ENCODE measurements around the gene G6PC3. TPM values are rescaled to one million over a fixed set of nuclear protein-coding genes. Genes with fewer than 3 reads are reported as not detected.
A peak's percentile ranks its signal among the peaks of the same experiment; 100 is the strongest.

Gene G6PC3
- total RNA-seq, 4 donors from 2014 or later: 24.9 to 68.7 (median 36.2) TPM

GRCh38 chr17:44061446-44061845, 9.1 kb upstream of the G6PC3 start:
- no peak overlapping the region for H3K27ac ChIP-seq
- H3K4me3 ChIP-seq: no peak overlapping the region
- DNase-seq (ENCODE audit: low spot score in 2 of 2): no peak
- H3K9me3 ChIP-seq: no peaks in the 10 kb centered on the region
- peaks cover 0 to 30% (median 3%) of the 10 kb centered on the region in 4 donors for H3K4me1 ChIP-seq
- WGBS, 2 donors: 67 to 81% methylated on average over 1 of the region's 1 CpG
- H3K36me3 ChIP-seq: peaks cover 0 to 74% (median 4%) of the 10 kb centered on the region in 3 donors
- no peaks in the 10 kb centered on the region for H3K27me3 ChIP-seq
- TF ChIP-seq EP300 (IDR thresholded peaks at IDR 0.05) (no peak), POLR2A (IDR thresholded peaks at IDR 0.05) (no peak), CTCF (IDR thresholded peaks at IDR 0.05) (no peak)

DNA sequence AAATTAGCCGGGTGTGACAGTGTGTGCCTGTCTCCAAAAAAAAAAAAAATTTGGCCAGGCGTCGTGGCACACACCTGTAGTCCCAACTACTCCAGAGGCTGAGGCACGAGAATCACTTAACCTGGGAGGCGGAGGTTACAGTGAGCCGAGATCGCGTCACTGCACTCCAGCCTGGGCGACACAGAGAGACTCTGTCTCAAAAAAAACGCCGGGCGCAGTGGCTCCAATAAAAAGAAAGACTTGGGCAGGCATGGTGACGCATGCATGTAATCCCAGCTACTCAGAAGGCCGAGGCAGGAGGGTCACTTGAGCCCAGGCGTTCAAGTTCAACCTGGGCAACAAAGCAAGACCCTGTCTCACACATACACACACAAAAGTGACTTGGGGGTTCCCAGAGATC, 7.7 kb upstream of the G6PC3 start:
- Histone ChIP-seq H3K4me1 (peaks cover 0 to 42% (median 10%) of the 10 kb centered on the region in 4 donors), H3K4me3 (no peak overlapping the region), H3K36me3 (peaks cover 0 to 61% (median 0%) of the 10 kb centered on the region in 3 donors), H3K27me3 (no peaks in the 10 kb centered on the region), H3K27ac (no peak overlapping the region), H3K9me3 (no peaks in the 10 kb centered on the region)
- DNase-seq (ENCODE audit: low spot score in 2 of 2): no peak
- WGBS, 2 donors: 91 to 95% methylated on average over 15 of the region's 15 CpGs
- TF ChIP-seq EP300 (IDR thresholded peaks at IDR 0.05) (no peak), POLR2A (IDR thresholded peaks at IDR 0.05) (no peak), CTCF (IDR thresholded peaks at IDR 0.05) (no peak)

GRCh38 chr17:44063704-44064639, 6.6 kb upstream of the G6PC3 start:
- H3K27me3 ChIP-seq: no peaks in the 10 kb centered on the region
- 66 to 70% methylated on average over 10 of the region's 10 CpGs for WGBS, 2 donors
- peaks cover 0 to 50% (median 0%) of the 10 kb centered on the region in 3 donors for H3K36me3 ChIP-seq
- peaks cover 0 to 42% (median 10%) of the 10 kb centered on the region in 4 donors for H3K4me1 ChIP-seq
- H3K9me3 ChIP-seq: no peaks in the 10 kb centered on the region
- no peak overlapping the region for H3K27ac ChIP-seq
- no peak for DNase-seq (ENCODE audit: low spot score in 2 of 2)
- no peak for TF ChIP-seq CTCF (IDR thresholded peaks at IDR 0.05)
- TF ChIP-seq POLR2A (IDR thresholded peaks at IDR 0.05): no peak
- TF ChIP-seq EP300 (IDR thresholded peaks at IDR 0.05): no peak
- H3K4me3 ChIP-seq: no peak overlapping the region

DNA sequence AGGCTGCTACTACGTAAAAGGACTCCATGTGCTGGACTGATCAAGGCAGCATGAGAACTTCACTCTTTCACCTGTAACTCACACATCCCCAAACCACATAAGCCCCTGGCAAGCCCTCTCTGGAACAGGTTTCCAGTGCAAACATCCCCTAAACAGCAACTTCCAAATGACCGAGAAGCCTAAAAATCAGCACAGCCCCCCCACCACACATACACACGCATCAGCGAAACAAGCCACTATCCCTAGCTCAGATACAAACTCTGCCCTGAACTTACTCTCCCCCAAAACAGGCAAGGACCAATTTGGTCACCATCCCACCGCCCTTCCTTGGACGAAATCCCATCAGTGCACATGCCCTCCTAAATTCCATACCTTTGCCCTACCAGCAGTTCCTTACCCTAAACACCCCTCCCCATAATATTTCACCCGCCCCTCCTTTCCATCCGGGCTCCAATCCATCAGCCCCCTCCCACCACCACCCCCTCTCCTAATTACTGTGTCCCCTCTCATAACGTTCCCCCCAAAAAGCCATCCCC, 4.8 kb upstream of the G6PC3 start:
- Histone ChIP-seq H3K4me3 (peak overlapping the region; percentile 54 to 98 (median 87)), H3K9me3 (no peaks in the 10 kb centered on the region), H3K4me1 (peaks cover 0 to 47% (median 16%) of the 10 kb centered on the region in 4 donors), H3K27me3 (no peaks in the 10 kb centered on the region), H3K36me3 (peaks cover 0 to 34% (median 0%) of the 10 kb centered on the region in 3 donors), H3K27ac (peak overlapping the region; percentile 89 to 96 (median 94))
- WGBS, 2 donors: 1% methylated on average over 9 of the region's 9 CpGs
- DNase-seq (ENCODE audit: low spot score in 2 of 2): no peak
- TF ChIP-seq EP300 (IDR thresholded peaks at IDR 0.05) (no peak), POLR2A (IDR thresholded peaks at IDR 0.05) (no peak), CTCF (IDR thresholded peaks at IDR 0.05) (no peak)

Data from tibial nerve (tissue), 4 donors.